HG02588 (cell line): ENCODE measurements around the gene RECQL5.

Experiments
- ATAC-seq: cut with Tn5 transposase; IDR thresholded peaks from one replicate; pipeline ENCODE4 v1.9.1; 2021; ENCODE audit warnings: mild to moderate bottlenecking, moderate library complexity; ENCODE audit not compliant: unreplicated experiment

RECQL5 gene

GRCh38 chr17:75634754-75635609 is 32.0 kb downstream of the RECQL5 start:
- ATAC-seq = no peak

GRCh38 chr17:75634376-75634740 is 32.6 kb downstream of the RECQL5 start:
- ATAC-seq = no peak

GRCh38 chr17:75633486-75634375 is 33.2 kb downstream of the RECQL5 start:
- no peak for ATAC-seq

GRCh38 chr17:75632863-75633485 is 34.0 kb downstream of the RECQL5 start, which contains the start of gene SMIM5:
Gene SMIM5 (plus strand): TSS chr17:75633434. CDS start chr17:75640202, 6,768 bp downstream.
- ATAC-seq = peak; percentile 52

GRCh38 chr17:75632428-75632827 is 34.5 kb downstream of the RECQL5 start:
- ATAC-seq = no peak

GRCh38 chr17:75631353-75631752 is 35.6 kb downstream of the RECQL5 start:
- no peak for ATAC-seq

GRCh38 chr17:75630071-75630917 is 36.7 kb downstream of the RECQL5 start:
- no peak for ATAC-seq

- no peak for ATAC-seq
These were observed 37.8 kb downstream of the RECQL5 start for GRCh38 chr17:75629157-75629556.

GRCh38 chr17:75628425-75628824 is 38.5 kb downstream of the RECQL5 start:
- no peak for ATAC-seq

- ATAC-seq = no peak
These were observed 39.9 kb downstream of the RECQL5 start for GRCh38 chr17:75627094-75627493.

- ATAC-seq = no peak
These were observed 40.4 kb downstream of the RECQL5 start for GRCh38 chr17:75626496-75627038.

GRCh38 chr17:75625813-75626486 is 41.0 kb downstream of the RECQL5 start:
- ATAC-seq = no peak

- no peak for ATAC-seq
These were observed 42.1 kb downstream of the RECQL5 start for GRCh38 chr17:75624714-75625345.

GRCh38 chr17:75624021-75624420 is 42.9 kb downstream of the RECQL5 start:
- ATAC-seq = no peak

- ATAC-seq = no peak
These were observed 43.6 kb downstream of the RECQL5 start for GRCh38 chr17:75623386-75623785.

GRCh38 chr17:75622771-75623273 is 44.1 kb downstream of the RECQL5 start:
- ATAC-seq = no peak

GRCh38 chr17:75622076-75622475 is 44.9 kb downstream of the RECQL5 start:
- no peak for ATAC-seq

GRCh38 chr17:75621489-75621888 is 45.5 kb downstream of the RECQL5 start:
- no peak for ATAC-seq
